Kidney (tissue), 14 donors: Measurements from ENCODE around the gene GALNT18. TPM values are rescaled to one million over a fixed set of nuclear protein-coding genes. Genes with fewer than 3 reads are reported as not detected.

Experiments used
- DNase-seq, 5 donors: peaks; one replicate each; pipeline ENCODE4 v3.0.0-alpha.2; 2013 to 2020
- FAIRE-seq: peaks from 2 replicates; lab custom pipeline; 2012; peaks lifted over from hg19 to GRCh38; lab: Jason Lieb, UNC
- H3K27ac ChIP-seq, 2 donors: one replicate each; pipeline ENCODE4 v1.7.0; 2013; ENCODE audit warnings: low read depth in 2 of 2, low read length in 2 of 2, inconsistent platforms in 1 of 2
- H3K27me3 ChIP-seq: one replicate; pipeline ENCODE4 v1.7.1; 2013; ENCODE audit warnings: low read length, inconsistent platforms; ENCODE audit not compliant: control insufficient read depth, insufficient read depth
- H3K36me3 ChIP-seq, 3 donors: one replicate each; pipeline versions ENCODE4 v1.7.0 to v1.7.1; 2013; ENCODE audit warnings: low read length in 3 of 3, control low read depth in 1 of 3, inconsistent platforms in 1 of 3; ENCODE audit not compliant: insufficient read depth in 3 of 3, control insufficient read depth in 2 of 3
- H3K4me1 ChIP-seq, 3 donors: one replicate each; pipeline versions ENCODE4 v1.7.0 to v1.7.1; 2013; ENCODE audit warnings: low read length in 3 of 3, inconsistent platforms in 1 of 3, low read depth in 1 of 3; ENCODE audit not compliant: control insufficient read depth in 2 of 3, insufficient read depth in 2 of 3
- H3K4me3 ChIP-seq, 3 donors: one replicate each; pipeline versions ENCODE4 v1.7.0 to v1.8.1; 2013; ENCODE audit warnings: low read length in 3 of 3, control low read depth in 1 of 3, inconsistent platforms in 1 of 3
- H3K9ac ChIP-seq, 3 donors: one replicate each; pipeline versions ENCODE4 v1.7.0 to v1.7.1; 2013; ENCODE audit warnings: low read length in 3 of 3, control low read depth in 1 of 3, inconsistent platforms in 1 of 3
- H3K9me3 ChIP-seq, 3 donors: one replicate each; pipeline versions ENCODE4 v1.7.0 to v1.7.1; 2013; ENCODE audit warnings: low read length in 3 of 3, control low read depth in 1 of 3, inconsistent platforms in 1 of 3; ENCODE audit not compliant: control insufficient read depth in 2 of 3, insufficient read depth in 1 of 3
- intact Hi-C: fragments of 100-400 bp; cut with DNase I; formaldehyde crosslinking; loops from one replicate; pipeline ENCODE4 v1.11.1; 2022
- polyA plus RNA-seq: library from polyadenylated mRNA; stranded (reverse); fragments of 350-450 nt; fragmentation: Illumina TruSeq; extraction: RNeasy Lipid Tissue Mini Kit (QIAGEN cat#74804); gene quantifications from one replicate; pipeline ENCODE4 v1.2.3, GENCODE V29; 2014; ENCODE audit warnings: low read depth, low replicate concordance; ENCODE audit not compliant: insufficient read depth
- total RNA-seq: library from RNA; stranded (reverse); fragmentation: NEBNext Ultra II Directional; extraction: Animal tissue kit (Norgen Biotek cat#: 25700); gene quantifications from one replicate; pipeline ENCODE4 v1.2.1, GENCODE V29; 2021
- TF ChIP-seq, protein P1 (sequence below): IDR thresholded peaks from 3 replicates; pipeline ENCODE4 v1.5.1; 2012; ENCODE audit warnings: mild to moderate bottlenecking, moderate library complexity, borderline replicate concordance; ENCODE audit not compliant: insufficient read depth; ENCODE audit errors: extremely low read depth
- donor health status: control.
- donor health status: control.
- donor health status: control.
- donor health status: control.
- donor health status: control.
- donor health status: DM: yes; HTN: yes; CAD: no.
- donor health status: Normal renal cell carcinoma (clear cell type).

The GALNT18 gene
- total and polyA plus RNA-seq, 2 donors from 2014 or later: 27.2 to 42.1 TPM

DNA sequence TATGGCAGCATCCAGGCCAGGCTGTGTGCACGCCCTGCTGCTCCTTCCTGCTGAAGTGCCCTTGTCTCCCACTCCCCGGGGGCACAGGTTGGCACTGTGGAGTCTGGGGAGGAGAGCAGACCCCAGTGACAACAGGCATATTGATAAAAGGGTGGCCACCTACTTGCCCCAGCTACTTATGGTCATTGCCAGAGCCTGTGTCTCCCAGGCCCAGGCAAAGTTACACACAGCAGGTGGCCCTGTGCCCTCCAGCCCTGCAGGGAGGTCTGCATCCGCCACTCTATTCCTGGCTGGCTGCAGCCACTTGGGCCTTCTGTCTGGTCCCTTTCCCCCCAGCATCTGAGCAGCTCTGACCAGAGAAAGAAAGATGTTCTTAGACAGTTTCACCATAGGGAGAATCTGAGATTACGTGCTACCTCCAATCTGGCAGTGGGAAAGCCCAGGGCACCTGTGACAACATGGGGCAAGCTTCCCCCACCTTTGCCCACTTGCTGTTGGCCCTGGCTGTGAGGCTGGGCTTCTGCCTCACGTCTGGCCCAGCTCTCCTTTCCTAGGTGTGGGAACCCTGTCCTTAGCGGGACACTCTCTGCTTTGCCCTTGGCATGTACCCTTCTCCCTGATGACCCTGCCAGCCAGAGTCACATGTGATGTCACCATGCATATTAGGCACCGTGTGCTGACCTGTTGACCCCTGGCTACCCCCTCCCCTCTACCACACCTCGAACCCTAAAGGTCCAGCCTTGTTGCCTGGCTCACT lies 243.4 kb downstream of the GALNT18 start:
- intact Hi-C loops: no loop called here
- DNase-seq (no peak), FAIRE-seq (no peak)
- H3K4me3 ChIP-seq: no peak overlapping the region
- no peaks in the 10 kb centered on the region for H3K9me3 ChIP-seq
- no peak overlapping the region for H3K9ac ChIP-seq
- H3K27me3 ChIP-seq: no peaks in the 10 kb centered on the region
- TF ChIP-seq, protein P1, sequence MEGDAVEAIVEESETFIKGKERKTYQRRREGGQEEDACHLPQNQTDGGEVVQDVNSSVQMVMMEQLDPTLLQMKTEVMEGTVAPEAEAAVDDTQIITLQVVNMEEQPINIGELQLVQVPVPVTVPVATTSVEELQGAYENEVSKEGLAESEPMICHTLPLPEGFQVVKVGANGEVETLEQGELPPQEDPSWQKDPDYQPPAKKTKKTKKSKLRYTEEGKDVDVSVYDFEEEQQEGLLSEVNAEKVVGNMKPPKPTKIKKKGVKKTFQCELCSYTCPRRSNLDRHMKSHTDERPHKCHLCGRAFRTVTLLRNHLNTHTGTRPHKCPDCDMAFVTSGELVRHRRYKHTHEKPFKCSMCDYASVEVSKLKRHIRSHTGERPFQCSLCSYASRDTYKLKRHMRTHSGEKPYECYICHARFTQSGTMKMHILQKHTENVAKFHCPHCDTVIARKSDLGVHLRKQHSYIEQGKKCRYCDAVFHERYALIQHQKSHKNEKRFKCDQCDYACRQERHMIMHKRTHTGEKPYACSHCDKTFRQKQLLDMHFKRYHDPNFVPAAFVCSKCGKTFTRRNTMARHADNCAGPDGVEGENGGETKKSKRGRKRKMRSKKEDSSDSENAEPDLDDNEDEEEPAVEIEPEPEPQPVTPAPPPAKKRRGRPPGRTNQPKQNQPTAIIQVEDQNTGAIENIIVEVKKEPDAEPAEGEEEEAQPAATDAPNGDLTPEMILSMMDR: no peak
- H3K4me1 ChIP-seq: peaks cover 0 to 2% (median 0%) of the 10 kb centered on the region in 3 donors
- no peak overlapping the region for H3K27ac ChIP-seq
- H3K36me3 ChIP-seq: peaks cover 0 to 4% (median 2%) of the 10 kb centered on the region in 3 donors

DNA sequence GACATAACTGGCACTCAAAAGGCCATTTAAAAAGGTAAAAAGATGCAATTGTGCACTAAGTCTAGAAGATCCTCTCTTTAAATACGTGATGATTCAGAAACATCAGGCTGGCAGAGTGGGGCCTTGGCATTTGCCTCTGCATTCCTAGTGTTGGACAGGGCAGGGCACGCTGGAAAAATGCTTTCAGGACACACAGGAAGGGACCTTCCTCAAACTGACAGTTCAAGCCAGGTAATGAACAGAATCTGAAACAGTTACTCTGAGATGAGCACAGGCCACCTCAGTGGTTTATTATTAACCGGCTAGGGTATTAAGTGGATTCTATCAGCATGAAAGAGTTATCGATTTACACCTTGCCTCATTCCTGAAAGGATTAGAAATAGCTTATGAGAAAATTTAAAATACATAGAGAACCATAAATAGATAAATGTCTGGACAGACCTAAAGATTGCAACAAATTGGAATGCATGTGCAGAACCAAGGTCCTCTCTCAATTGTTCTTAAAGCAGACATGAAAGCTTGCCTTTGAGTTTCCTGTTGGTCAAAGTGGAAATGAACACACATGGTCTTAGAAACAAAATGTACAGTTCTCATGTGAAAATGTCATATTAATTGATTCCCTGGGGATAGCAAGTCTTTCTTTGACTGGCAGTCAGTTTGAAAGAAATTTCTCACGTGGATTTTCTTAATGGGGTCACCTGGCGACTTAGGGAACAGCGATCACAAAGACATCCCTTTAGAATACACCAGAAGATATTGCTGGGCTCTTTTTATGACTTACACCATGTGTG lies 247.3 kb downstream of the GALNT18 start:
- H3K27ac ChIP-seq: no peak overlapping the region
- intact Hi-C loops: no loop called here
- no peaks in the 10 kb centered on the region for H3K9me3 ChIP-seq
- H3K4me1 ChIP-seq: peaks cover 0 to 2% (median 0%) of the 10 kb centered on the region in 3 donors
- peaks cover 0 to 12% (median 8%) of the 10 kb centered on the region in 3 donors for H3K36me3 ChIP-seq
- no peak overlapping the region for H3K9ac ChIP-seq
- H3K27me3 ChIP-seq: no peaks in the 10 kb centered on the region
- no peak for DNase-seq
- no peak overlapping the region for H3K4me3 ChIP-seq
- TF ChIP-seq, protein P1: no peak
- FAIRE-seq: no peak

DNA sequence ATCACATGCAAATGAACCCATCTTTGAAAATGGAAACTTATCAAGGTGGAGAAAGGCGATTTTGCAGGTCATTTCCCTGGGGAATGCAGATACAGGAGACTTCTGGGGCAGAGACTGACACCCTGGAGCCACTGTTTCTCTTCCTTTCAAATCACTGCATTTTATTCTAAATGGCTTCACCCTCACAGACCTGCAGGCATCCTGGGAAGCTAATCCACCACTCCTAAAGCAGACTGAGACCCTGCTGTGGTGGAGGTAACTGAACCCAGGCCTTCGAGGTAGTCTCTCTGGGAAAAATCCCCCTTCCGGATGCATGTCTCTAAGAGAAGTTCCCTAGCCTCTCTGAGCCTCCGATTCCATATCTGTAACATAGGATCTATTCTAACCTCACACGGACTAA lies 247.9 kb downstream of the GALNT18 start:
- DNase-seq (no peak), FAIRE-seq (no peak)
- Histone ChIP-seq H3K27ac (no peak overlapping the region), H3K27me3 (no peaks in the 10 kb centered on the region), H3K9me3 (no peaks in the 10 kb centered on the region), H3K4me1 (peaks cover 0 to 2% (median 0%) of the 10 kb centered on the region in 3 donors), H3K36me3 (peaks cover 0 to 12% (median 8%) of the 10 kb centered on the region in 3 donors), H3K9ac (no peak overlapping the region), H3K4me3 (no peak overlapping the region)
- TF ChIP-seq, protein P1: no peak
- intact Hi-C loops: no loop called here
